H1 (cell line): ENCODE measurements around the gene PDS5A. TPM values are rescaled to one million over a fixed set of nuclear protein-coding genes. Genes with fewer than 3 reads are reported as not detected.

Source experiments
- CTCF ChIA-PET: fragments of 300-600 bp; sonication (Branson Sonifier 250); formaldehyde crosslinking; loops from one replicate; lab custom pipeline; 2021; ENCODE audit not compliant: partially characterized antibody; lab: Charles Lee
- POLR2A ChIA-PET: fragments of 300-600 bp; sonication (Branson Sonifier 250); formaldehyde crosslinking; loops from one replicate; lab custom pipeline; 2021; ENCODE audit warnings: inconsistent platforms; ENCODE audit not compliant: partially characterized antibody; lab: Charles Lee
- DNase-seq, 2 experiments: peaks; one replicate each; pipeline versions ENCODE4 v3.0.0 to v3.0.0-alpha.2; 2010 to 2022; ENCODE audit warnings: low spot score in 2 of 2, low read depth in 1 of 2, mixed read lengths in 1 of 2
- FAIRE-seq: peaks from 2 replicates; lab custom pipeline; 2011; peaks lifted over from hg19 to GRCh38; lab: Jason Lieb, UNC
- H2AFZ ChIP-seq: 2 replicates; pipeline ENCODE4 v1.8.1; 2012; ENCODE audit warnings: low read length, inconsistent platforms
- H2AK5ac ChIP-seq: 2 replicates; pipeline ENCODE4 v1.6.1; 2013; ENCODE audit warnings: low read depth, low read length
- H2BK120ac ChIP-seq: replicated peaks from 2 replicates; pipeline ENCODE3; 2013; ENCODE audit warnings: low read depth, low read length, inconsistent platforms
- H2BK12ac ChIP-seq: 2 replicates; pipeline ENCODE4 v1.6.1; 2013; ENCODE audit warnings: low read depth, low read length
- H2BK15ac ChIP-seq: 2 replicates; pipeline ENCODE4 v1.6.1; 2013; ENCODE audit warnings: low read length
- H2BK20ac ChIP-seq: 2 replicates; pipeline ENCODE4 v1.6.1; 2013; ENCODE audit warnings: low read length
- H2BK5ac ChIP-seq: 2 replicates; pipeline ENCODE4 v1.6.1; 2013; ENCODE audit warnings: low read depth, low read length
- H3K14ac ChIP-seq: 2 replicates; pipeline ENCODE4 v1.6.1; 2013; ENCODE audit warnings: inconsistent platforms; ENCODE audit not compliant: insufficient read length
- H3K18ac ChIP-seq: 2 replicates; pipeline ENCODE4 v1.6.1; 2013; ENCODE audit warnings: low read length; ENCODE audit errors: extremely low read depth
- H3K23ac ChIP-seq: 2 replicates; pipeline ENCODE4 v1.6.1; 2013; ENCODE audit warnings: inconsistent platforms; ENCODE audit not compliant: insufficient read length
- H3K23me2 ChIP-seq: 2 replicates; pipeline ENCODE4 v1.6.1; 2013; ENCODE audit warnings: low read depth, low read length
- H3K27ac ChIP-seq: 2 replicates; pipeline ENCODE4 v1.6.1; 2011; ENCODE audit warnings: low read depth, low read length, inconsistent platforms
- H3K27me3 ChIP-seq, 4 experiments: replicated peaks in 1 of 4; 1 replicate in 1 of 4; 2 replicates in 3 of 4; pipeline versions ENCODE4 v1.6.1 to v1.8.1; 2011 to 2013; ENCODE audit warnings: low read length in 3 of 4, mild to moderate bottlenecking in 3 of 4, inconsistent platforms in 2 of 4, mixed read lengths in 2 of 4, moderate library complexity in 1 of 4; ENCODE audit not compliant: control insufficient read depth in 3 of 4, insufficient read depth in 3 of 4; ENCODE audit errors: extremely low read depth in 1 of 4
- H3K36me3 ChIP-seq, 4 experiments: 2 replicates each; pipeline versions ENCODE4 v1.6.1 to v1.8.1; 2011 to 2013; ENCODE audit warnings: mild to moderate bottlenecking in 4 of 4, low read length in 3 of 4, moderate library complexity in 2 of 4, control low read depth in 1 of 4, inconsistent platforms in 1 of 4; ENCODE audit not compliant: insufficient read depth in 4 of 4, control insufficient read depth in 2 of 4
- H3K4ac ChIP-seq: replicated peaks from 2 replicates; pipeline ENCODE3; 2013; ENCODE audit warnings: low read length, low read depth, mixed read lengths, inconsistent platforms; ENCODE audit not compliant: insufficient read length
- H3K4me1 ChIP-seq, 4 experiments: replicated peaks in 1 of 4; 1 replicate in 1 of 4; 2 replicates in 3 of 4; pipeline versions ENCODE4 v1.6.1 to v1.8.1; 2011 to 2013; ENCODE audit warnings: low read length in 3 of 4, inconsistent platforms in 2 of 4, mixed read lengths in 1 of 4; ENCODE audit not compliant: insufficient read depth in 4 of 4, control insufficient read depth in 3 of 4
- H3K4me2 ChIP-seq, 2 experiments: 2 replicates each; pipeline versions ENCODE4 v1.6.1 to v1.8.1; 2011 to 2013; ENCODE audit warnings: low read depth in 2 of 2, low read length in 2 of 2, control low read depth in 1 of 2, inconsistent platforms in 1 of 2, mild to moderate bottlenecking in 1 of 2; ENCODE audit not compliant: insufficient read depth in 1 of 2
- H3K4me3 ChIP-seq, 4 experiments: fragments of 200-600, 300-600 bp in 1 of 4; sonication (generic), shearing (Covaris generic), sonication (Bioruptor Twin) in 1 of 4; 2 replicates each; pipeline versions ENCODE4 v1.5.1 to v1.8.1; 2011 to 2016; ENCODE audit warnings: low read length in 4 of 4, low read depth in 3 of 4, control low read depth in 2 of 4, inconsistent platforms in 2 of 4, mild to moderate bottlenecking in 2 of 4, mixed read lengths in 1 of 4, moderate library complexity in 1 of 4; ENCODE audit not compliant: insufficient read depth in 2 of 4; ENCODE audit errors: extremely low read depth in 1 of 4
- H3K56ac ChIP-seq: replicated peaks from 2 replicates; pipeline ENCODE3; 2013; ENCODE audit warnings: low read depth, mild to moderate bottlenecking, mixed read lengths, low read length, inconsistent platforms; ENCODE audit not compliant: insufficient read length
- H3K79me1 ChIP-seq: 2 replicates; pipeline ENCODE4 v1.6.1; 2013; ENCODE audit warnings: low read depth, low read length, control low read depth
- H3K79me2 ChIP-seq, 2 experiments: 2 replicates each; pipeline versions ENCODE4 v1.6.1 to v1.8.1; 2012 to 2013; ENCODE audit warnings: low read length in 2 of 2, mild to moderate bottlenecking in 2 of 2, inconsistent platforms in 1 of 2; ENCODE audit not compliant: insufficient read depth in 2 of 2, control insufficient read depth in 1 of 2
- H3K9ac ChIP-seq, 4 experiments: replicated peaks in 1 of 4; 1 replicate in 1 of 4; 2 replicates in 3 of 4; pipeline versions ENCODE4 v1.6.1 to v1.8.1; 2011 to 2013; ENCODE audit warnings: low read depth in 3 of 4, low read length in 3 of 4, control low read depth in 2 of 4, mild to moderate bottlenecking in 2 of 4, moderate library complexity in 2 of 4, inconsistent platforms in 1 of 4; ENCODE audit errors: extremely low read depth in 1 of 4
- H3K9me3 ChIP-seq, 2 experiments: 2 replicates each; pipeline versions ENCODE4 v1.6.1 to v1.8.1; 2012 to 2013; ENCODE audit warnings: mild to moderate bottlenecking in 2 of 2, moderate library complexity in 2 of 2, control low read depth in 1 of 2, inconsistent platforms in 1 of 2, low read depth in 1 of 2, low read length in 1 of 2, mixed read lengths in 1 of 2; ENCODE audit not compliant: insufficient read depth in 2 of 2
- H4K20me1 ChIP-seq, 2 experiments: replicated peaks in 1 of 2; 2 replicates each; pipeline versions ENCODE3 to v1.8.1; 2011 to 2013; ENCODE audit warnings: inconsistent platforms in 2 of 2, low read length in 2 of 2, mild to moderate bottlenecking in 1 of 2; ENCODE audit not compliant: insufficient read depth in 2 of 2, control insufficient read depth in 1 of 2
- H4K5ac ChIP-seq: 2 replicates; pipeline ENCODE4 v1.6.1; 2013; ENCODE audit warnings: low read length, low read depth, mixed read lengths, inconsistent platforms; ENCODE audit not compliant: insufficient read length
- H4K8ac ChIP-seq: 2 replicates; pipeline ENCODE4 v1.8.0; 2013; ENCODE audit warnings: mild to moderate bottlenecking, moderate library complexity, low read length, inconsistent platforms; ENCODE audit not compliant: insufficient read depth; ENCODE audit errors: extremely low read depth
- H4K91ac ChIP-seq: replicated peaks from 2 replicates; pipeline ENCODE3; 2013; ENCODE audit warnings: low read length, mixed read lengths, inconsistent platforms; ENCODE audit not compliant: insufficient read length
- ASH2L ChIP-seq: fragments of 200-600, 300-600 bp; sonication (generic); IDR thresholded peaks from one replicate; pipeline ENCODE4 v1.7.1; 2017; ENCODE audit warnings: low read length
- ATF2 ChIP-seq: IDR thresholded peaks from 2 replicates; pipeline ENCODE4 v1.6.1; 2012; ENCODE audit warnings: low read length, inconsistent platforms
- CTCF ChIP-seq, 3 experiments: IDR thresholded peaks; 1 replicate in 2 of 3; 2 replicates in 1 of 3; pipeline versions ENCODE4 v1.5.1 to v1.6.1; 2011; ENCODE audit warnings: low read length in 3 of 3, mild to moderate bottlenecking in 3 of 3, inconsistent platforms in 2 of 3, low read depth in 1 of 3, moderate library complexity in 1 of 3; ENCODE audit not compliant: insufficient read depth in 1 of 3; ENCODE audit errors: control extremely low read depth in 1 of 3
- HDAC2 ChIP-seq, 2 experiments: fragments of 300-600 bp in 1 of 2; sonication (generic) in 1 of 2; IDR thresholded peaks; 2 replicates each; pipeline ENCODE4 v1.6.1; 2011 to 2012; ENCODE audit warnings: low read depth in 2 of 2, low read length in 2 of 2, mild to moderate bottlenecking in 2 of 2, moderate library complexity in 2 of 2, borderline replicate concordance in 1 of 2, inconsistent platforms in 1 of 2
- RFX5 ChIP-seq: IDR thresholded peaks from 2 replicates; pipeline ENCODE4 v1.6.1; 2011; ENCODE audit warnings: low read depth, low read length, improper control_type of control experiment, borderline replicate concordance
- WGBS, 2 experiments: shearing (Covaris generic) in 1 of 2; methylation state at CpG; one replicate each; pipeline versions ENCODE4 v1.1.6 to v1.1.7; 2013 to 2015; ENCODE audit warnings: low lambda C conversion rate in 2 of 2, mixed read lengths in 2 of 2, inconsistent platforms in 1 of 2, low coverage in 1 of 2, missing lambda C conversion rate in 1 of 2; ENCODE audit not compliant: insufficient replicate concordance in 2 of 2, insufficient coverage in 1 of 2, insufficient read length in 1 of 2; ENCODE audit errors: extremely low coverage in 1 of 2, missing lambda C conversion rate in 1 of 2; 5-methylcytosine and 5-hydroxymethylcytosine counted together
- polyA plus RNA-seq, 7 experiments: library from polyadenylated mRNA; depleted of rRNA in 3 of 7; stranded (reverse) in 5 of 7; unstranded in 2 of 7; fragments of >200 nt in 5 of 7; fragments of 200-250 nt in 2 of 7; gene quantifications; 1 replicate in 5 of 7; 2 replicates in 1 of 7; 4 replicates in 1 of 7; pipeline versions ENCODE4 v1.2.1 to v1.2.3, GENCODE V29; 2011 to 2013; ENCODE audit warnings: missing spikeins in 2 of 7, mixed read lengths in 2 of 7
- total RNA-seq: library from RNA; stranded (reverse); fragmentation: NEBNext Ultra II Directional; extraction: Animal tissue kit (Norgen Biotek cat#: 25700); gene quantifications from 2 replicates; pipeline ENCODE4 v1.2.1, GENCODE V29; 2021

PDS5A gene
- total and polyA plus RNA-seq, 2 of the 8 experiments (the other 6 are each of a cell fraction or from before 2014, with no cell fraction given) = 15.5 to 76.6 TPM

DNA sequence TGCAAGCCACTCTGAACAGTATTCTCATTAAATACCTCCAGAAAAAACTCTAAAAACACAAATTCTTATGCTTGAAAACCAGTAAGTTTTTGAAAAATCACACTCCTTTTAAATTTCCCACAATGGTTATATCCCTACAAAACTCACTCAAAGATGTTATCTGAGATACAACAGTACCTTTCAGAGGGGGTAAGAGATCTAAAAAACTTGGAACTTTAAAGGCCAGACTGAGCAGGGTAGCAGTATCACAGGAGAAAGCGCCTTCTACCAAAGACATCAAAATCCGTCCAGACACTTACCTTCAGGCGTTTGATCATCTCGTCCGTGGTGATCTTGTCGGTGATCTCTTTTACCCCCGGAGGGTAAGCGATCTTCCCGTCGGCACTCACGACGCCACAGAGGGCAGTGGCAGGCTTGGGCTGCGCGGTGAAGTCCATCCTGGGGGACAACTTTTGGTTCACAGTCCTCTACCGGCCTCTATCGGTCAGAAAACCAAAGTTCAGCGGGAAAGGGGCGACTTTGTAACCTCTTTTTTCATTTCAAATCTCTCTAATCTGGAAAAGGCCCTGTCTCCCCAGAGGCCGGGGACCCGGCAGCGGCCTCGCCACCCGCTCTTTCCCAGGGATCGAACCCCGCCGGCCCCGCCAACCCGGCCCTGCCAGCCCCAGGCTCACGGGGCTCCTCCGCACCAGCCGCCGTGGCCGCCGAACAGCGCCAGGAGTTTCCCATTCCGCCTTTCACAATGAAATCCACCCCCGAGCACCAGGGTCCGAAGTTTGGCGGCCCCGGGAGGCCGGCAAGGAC is 1.4 kb downstream of the PDS5A start:
- Histone ChIP-seq H2BK15ac (no peak overlapping the region), H3K9ac (peak overlapping the region; percentile 39 to 88 (median 82); a peak in 6 of 7 replicates), H3K56ac (no peak overlapping the region), H2BK120ac (no peak overlapping the region), H3K79me2 (peaks cover 19 to 52% of the 10 kb centered on the region in 2 experiments), H3K23me2 (no peaks in the 10 kb centered on the region), H3K23ac (no peak overlapping the region), H2AK5ac (no peak overlapping the region), H2BK5ac (no peak overlapping the region; the same call in 1 of the 2 replicates), H3K18ac (0 out of 2 replicates have a peak overlapping the region, but pooled peaks have one; percentile 42), H4K5ac (no peak overlapping the region), H4K8ac (peak overlapping the region; percentile 95; the same call in 1 of the 2 replicates), H2BK12ac (no peak overlapping the region), H3K79me1 (peaks cover 2% of the 10 kb centered on the region; the same call in 1 of the 2 replicates), H3K4me2 (peak overlapping the region; percentile 9 to 87; a peak in 3 of 4 replicates), H3K27me3 (no peaks in the 10 kb centered on the region), H4K91ac (no peak overlapping the region), H2BK20ac (no peak overlapping the region), H3K9me3 (no peaks in the 10 kb centered on the region), H3K14ac (no peak overlapping the region), H3K4me1 (peaks cover 0 to 2% (median 1%) of the 10 kb centered on the region in 4 experiments; a peak in 3 of 7 replicates), H3K27ac (0 out of 2 replicates have a peak overlapping the region, but pooled peaks have one; percentile 84), H3K36me3 (peaks cover 5 to 21% (median 14%) of the 10 kb centered on the region in 4 experiments; a peak in 6 of 8 replicates), H4K20me1 (peaks cover 6% of the 10 kb centered on the region in 2 experiments), H3K4ac (no peak overlapping the region), H2AFZ (no peak overlapping the region), H3K4me3 (peak overlapping the region; percentile 59 to 95 (median 79))
- ChIA-PET CTCF (interaction anchor here (0.8 to 1.8 kb wide), 12 partner anchors 15 to 147 kb away, joined by 3 to 5 read pairs (median 4); partner anchors contain the start of gene N4BP2), POLR2A (no interaction called here)
- DNase-seq (peak; percentile 71 to 84), FAIRE-seq (no peak)
- 3% methylated on average over 27 of the region's 41 CpGs; no CpG with 5 or more reads in 1 of the 2 experiments for WGBS, 2 experiments
- TF ChIP-seq ASH2L (peak; percentile 87), HDAC2 (IDR thresholded peaks at IDR 0.05; ENCODE audit: borderline replicate concordance in 1 of 2, low read depth in 2 of 2, low read length in 2 of 2) (peak in 1 of 2 experiments; percentile 78; a peak in 1 of 4 replicates), CTCF (IDR thresholded peaks at IDR 0.05; ENCODE audit: control extremely low read depth in 1 of 3, insufficient read depth in 1 of 3, low read depth in 1 of 3, low read length in 3 of 3) (peak; percentile 60 to 95 (median 86)), ATF2 (peak; percentile 47; the same call in 1 of the 2 replicates), RFX5 (no peak)
